Omental fat pad (tissue), 4 donors: ENCODE data around the gene GZMB. TPM values are rescaled to one million over a fixed set of nuclear protein-coding genes. Genes with fewer than 3 reads are reported as not detected.
"Not testable (repeated sequence)": the region's sequence is repeated elsewhere in the genome, so short reads cannot be mapped to it uniquely, and the experiment has no call there.

Source experiments
- ATAC-seq: fragments of 150-250 bp; one replicate; pipeline ENCODE4 v1.9.1; 2016; ENCODE audit warnings: mild to moderate bottlenecking, moderate library complexity; ENCODE audit not compliant: low FRiP score
- DNase-seq: peaks from one replicate; pipeline ENCODE4 v3.0.0-alpha.2; 2019; ENCODE audit warnings: low spot score
- CTCF ChIP-seq, 3 donors: fragments of 450-650 bp; IDR thresholded peaks; one replicate each; pipeline ENCODE4 v1.5.1; 2016 to 2017; ENCODE audit warnings: antibody characterized with exemption in 3 of 3, mild to moderate bottlenecking in 3 of 3, moderate library complexity in 2 of 3
- total RNA-seq, 4 donors: library from RNA; depleted of rRNA; stranded (reverse); fragments of >200 nt; gene quantifications; one replicate each; pipeline ENCODE4 v1.1.0, GENCODE V29; 2016

The GZMB gene
- total RNA-seq, 4 donors from 2014 or later = 1.2 to 8.9 (median 1.9) TPM

- ATAC-seq = no peak
- no peak for TF ChIP-seq CTCF (IDR thresholded peaks at IDR 0.05)
- no peak for DNase-seq
Measured at GRCh38 chr14:24606297-24606696, 27.7 kb downstream of the GZMB start.

- DNase-seq = no peak
- TF ChIP-seq CTCF (IDR thresholded peaks at IDR 0.05) = no peak
Measured at GRCh38 chr14:24605435-24606190, 28.4 kb downstream of the GZMB start.

GRCh38 chr14:24597403-24597802 lies 36.6 kb downstream of the GZMB start:
- DNase-seq (no peak), ATAC-seq (no peak)
- no peak for TF ChIP-seq CTCF (IDR thresholded peaks at IDR 0.05)

More at GRCh38 chr14:24605435-24606190, 28.4 kb downstream of the GZMB start:
- no peak for ATAC-seq

GRCh38 chr14:24595073-24595808 lies 38.7 kb downstream of the GZMB start:
- no peak for DNase-seq
- ATAC-seq = no peak

GRCh38 chr14:24591004-24591403 lies 43.0 kb downstream of the GZMB start:
- not testable (repeated sequence) for ATAC-seq, DNase-seq

More at GRCh38 chr14:24595073-24595808, 38.7 kb downstream of the GZMB start:
- no peak for TF ChIP-seq CTCF (IDR thresholded peaks at IDR 0.05)

GRCh38 chr14:24584402-24584801 lies 49.6 kb downstream of the GZMB start:
- ATAC-seq, DNase-seq: not testable (repeated sequence)

Other genes starting within 250 kb of the GZMB start
- 10 to 100 TPM in 3 of 4 donors, 1 to 10 TPM in 1; 4.6 to 24.9 (median 13.0) TPM for gene NYNRIN, start 235.2 kb downstream of the GZMB start, total RNA-seq
- 1 to 10 TPM; 1.2 to 4.4 (median 2.8) TPM for gene CBLN3, start 204.5 kb downstream of the GZMB start, total RNA-seq
- gene KHNYN, start 204.2 kb downstream of the GZMB start, total RNA-seq = 10 to 100 TPM; 32.1 to 77.1 (median 43.5) TPM
- gene SDR39U1, start 191.4 kb downstream of the GZMB start, total RNA-seq = 10 to 100 TPM; 28.4 to 35.9 (median 31.8) TPM
- gene CMA1, start 125.9 kb downstream of the GZMB start, total RNA-seq = 1 to 10 TPM in 1 of 4 donors, under 1 TPM in 1, not detected in 2; 0.84 to 1.4 TPM
- gene CTSG, start 57.9 kb downstream of the GZMB start, total RNA-seq = 10 to 100 TPM in 1 of 4 donors, 1 to 10 TPM in 2, under 1 TPM in 1; 0.84 to 11.5 (median 3.9) TPM
- 1 to 10 TPM in 2 of 4 donors, not detected in 2; 1.4 to 2.0 TPM for gene GZMH, start 24.5 kb downstream of the GZMB start, total RNA-seq